ENCODE measurements around the gene EPN2. TPM values are rescaled to one million over a fixed set of nuclear protein-coding genes. Genes with fewer than 3 reads are reported as not detected.

Gene EPN2
- total RNA-seq, 1 donor from 2014 or later = 14.2 TPM

DNA sequence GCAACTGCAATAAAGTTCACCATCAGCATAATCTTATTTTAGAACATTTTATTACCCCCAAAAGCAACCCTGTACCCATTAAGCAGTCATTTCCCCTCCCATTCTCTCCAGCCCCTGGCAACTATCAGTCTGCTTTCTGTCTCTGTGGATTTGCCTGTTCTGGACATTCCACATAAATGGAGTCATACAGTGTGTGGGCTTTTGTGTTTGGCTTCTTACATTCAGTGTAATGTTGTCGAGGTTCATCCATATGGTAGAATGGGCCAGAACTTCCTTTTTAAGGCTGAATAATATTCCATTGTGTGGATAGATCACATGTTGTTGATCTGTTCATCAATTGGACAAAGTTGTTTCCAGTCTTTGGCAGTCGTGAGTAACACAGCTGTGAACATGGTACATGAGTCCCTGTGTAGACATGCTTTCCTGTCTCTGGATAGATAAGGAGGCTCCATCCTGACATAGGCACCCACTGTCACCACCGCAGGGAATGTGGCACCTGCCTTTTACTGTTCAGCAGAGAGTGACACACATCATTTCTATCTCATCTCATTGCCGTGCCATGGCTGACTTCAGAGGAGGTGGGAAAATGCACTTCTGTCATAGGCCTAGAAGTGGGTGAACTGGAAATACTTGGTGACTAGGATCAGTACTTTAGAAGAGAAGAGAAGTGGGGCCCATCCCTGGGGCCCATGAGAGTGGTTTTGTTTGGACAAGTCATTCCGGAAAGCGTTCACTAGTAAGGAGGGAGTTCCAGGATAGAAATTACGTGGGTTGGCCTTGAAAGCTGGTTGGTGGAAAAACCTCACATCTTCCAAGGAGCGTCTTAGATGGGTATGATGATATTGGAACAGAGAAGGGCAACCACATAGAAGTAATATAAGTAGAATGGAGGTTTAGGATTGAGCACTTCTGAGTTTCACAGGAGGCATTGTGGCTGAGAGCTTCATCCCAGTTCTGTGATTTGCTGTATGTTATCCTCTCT lies 25.8 kb downstream of the EPN2 start:
- H3K4me3 ChIP-seq (ENCODE audit: low read depth, low read length) = no peak overlapping the region
- DNase-seq (ENCODE audit: low read depth) = no peak
- TF ChIP-seq, protein P1, sequence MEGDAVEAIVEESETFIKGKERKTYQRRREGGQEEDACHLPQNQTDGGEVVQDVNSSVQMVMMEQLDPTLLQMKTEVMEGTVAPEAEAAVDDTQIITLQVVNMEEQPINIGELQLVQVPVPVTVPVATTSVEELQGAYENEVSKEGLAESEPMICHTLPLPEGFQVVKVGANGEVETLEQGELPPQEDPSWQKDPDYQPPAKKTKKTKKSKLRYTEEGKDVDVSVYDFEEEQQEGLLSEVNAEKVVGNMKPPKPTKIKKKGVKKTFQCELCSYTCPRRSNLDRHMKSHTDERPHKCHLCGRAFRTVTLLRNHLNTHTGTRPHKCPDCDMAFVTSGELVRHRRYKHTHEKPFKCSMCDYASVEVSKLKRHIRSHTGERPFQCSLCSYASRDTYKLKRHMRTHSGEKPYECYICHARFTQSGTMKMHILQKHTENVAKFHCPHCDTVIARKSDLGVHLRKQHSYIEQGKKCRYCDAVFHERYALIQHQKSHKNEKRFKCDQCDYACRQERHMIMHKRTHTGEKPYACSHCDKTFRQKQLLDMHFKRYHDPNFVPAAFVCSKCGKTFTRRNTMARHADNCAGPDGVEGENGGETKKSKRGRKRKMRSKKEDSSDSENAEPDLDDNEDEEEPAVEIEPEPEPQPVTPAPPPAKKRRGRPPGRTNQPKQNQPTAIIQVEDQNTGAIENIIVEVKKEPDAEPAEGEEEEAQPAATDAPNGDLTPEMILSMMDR (conservative IDR thresholded peaks at IDR 0.05; ENCODE audit: low read depth, low read length) = no peak

DNA sequence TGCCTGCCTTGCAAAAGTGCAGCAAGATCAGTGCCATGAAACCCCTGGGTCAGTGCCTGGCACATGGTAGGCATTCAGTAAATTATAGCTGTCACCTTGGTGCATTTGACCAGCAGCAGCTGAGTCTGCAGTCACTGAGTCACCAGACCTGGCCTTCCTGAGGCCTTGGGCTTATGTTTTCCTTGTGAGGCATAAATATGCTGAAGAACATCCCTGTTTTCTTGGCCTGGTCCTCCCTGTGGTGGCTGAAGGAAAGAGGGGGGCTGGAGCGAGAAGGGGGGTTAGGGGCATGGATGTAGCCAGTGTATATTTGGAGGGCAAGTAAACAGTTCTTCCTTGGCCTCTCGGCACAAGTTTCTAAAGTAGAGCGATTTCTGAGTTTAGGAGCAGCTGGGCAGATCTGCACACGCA lies 26.5 kb downstream of the EPN2 start:
- H3K4me3 ChIP-seq (ENCODE audit: low read depth, low read length) = no peak overlapping the region
- DNase-seq (ENCODE audit: low read depth) = peak; percentile 37
- TF ChIP-seq, protein P1 (conservative IDR thresholded peaks at IDR 0.05; ENCODE audit: low read depth, low read length) = no peak

DNA sequence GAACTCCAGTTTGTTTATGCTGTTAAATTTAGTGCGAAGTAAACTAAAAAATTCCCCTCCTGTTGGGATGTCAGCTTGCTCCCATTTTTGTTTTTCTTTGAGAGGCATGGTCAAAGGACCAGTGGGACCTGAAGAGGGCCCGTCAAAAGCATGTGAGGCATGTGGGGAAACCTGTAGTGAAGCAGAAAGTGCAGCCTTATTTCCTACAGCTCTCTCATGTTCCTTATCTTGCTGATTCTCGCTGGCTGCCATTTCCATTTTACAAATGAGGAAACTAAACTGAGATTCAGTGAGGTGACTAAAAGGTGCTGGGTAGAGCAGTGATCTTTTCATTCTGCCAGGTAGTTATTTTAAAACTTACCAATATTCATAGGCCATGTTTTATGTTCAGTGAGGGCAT lies 27.1 kb downstream of the EPN2 start:
- H3K4me3 ChIP-seq (ENCODE audit: low read depth, low read length) = no peak overlapping the region
- TF ChIP-seq, protein P1 (conservative IDR thresholded peaks at IDR 0.05; ENCODE audit: low read depth, low read length) = no peak
- DNase-seq (ENCODE audit: low read depth) = no peak

DNA sequence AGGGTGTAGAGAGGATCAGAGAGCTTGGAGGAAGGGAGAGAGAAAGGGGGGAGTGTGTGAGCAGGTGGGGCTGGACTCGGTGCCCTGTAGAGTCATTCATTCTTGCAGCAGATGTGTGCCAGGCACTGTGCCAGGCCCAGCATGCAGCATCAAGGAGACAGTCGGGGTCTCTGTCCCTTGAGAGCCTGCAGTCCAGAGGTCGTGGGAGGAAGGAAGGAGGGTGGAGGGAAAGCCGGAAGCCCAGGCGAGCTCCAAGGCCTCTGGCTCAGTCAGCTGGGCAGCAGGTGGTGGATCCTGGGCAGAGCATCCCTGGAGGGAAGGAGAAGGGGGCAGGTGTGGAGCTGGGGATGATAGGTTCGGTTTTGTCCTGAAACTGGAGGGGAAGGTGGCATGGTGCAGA lies 27.5 kb downstream of the EPN2 start:
- DNase-seq (ENCODE audit: low read depth) = no peak
- TF ChIP-seq, protein P1 (conservative IDR thresholded peaks at IDR 0.05; ENCODE audit: low read depth, low read length) = no peak
- no peak overlapping the region for H3K4me3 ChIP-seq (ENCODE audit: low read depth, low read length)

DNA sequence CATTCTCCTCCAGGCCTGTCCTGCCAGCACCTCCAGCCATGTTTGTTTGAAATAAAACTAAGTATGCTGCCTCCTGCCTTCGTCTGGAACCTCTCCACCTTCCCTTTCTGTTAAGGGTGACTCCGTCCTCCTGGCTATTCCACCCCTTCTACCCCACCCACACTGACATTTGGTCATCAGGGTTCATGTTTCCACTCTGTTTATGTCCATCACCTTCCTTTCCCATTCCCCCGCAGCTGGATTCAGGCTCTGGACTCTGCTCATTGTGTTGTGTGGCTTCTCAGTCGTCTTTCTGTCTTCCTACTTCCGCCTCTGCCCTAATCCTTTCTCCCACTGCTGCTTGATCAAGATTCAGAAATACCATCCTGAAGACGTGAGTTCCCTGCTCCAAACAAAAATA lies 28.6 kb downstream of the EPN2 start:
- no peak for DNase-seq (ENCODE audit: low read depth)
- TF ChIP-seq, protein P1 (conservative IDR thresholded peaks at IDR 0.05; ENCODE audit: low read depth, low read length) = no peak
- H3K4me3 ChIP-seq (ENCODE audit: low read depth, low read length) = no peak overlapping the region

DNA sequence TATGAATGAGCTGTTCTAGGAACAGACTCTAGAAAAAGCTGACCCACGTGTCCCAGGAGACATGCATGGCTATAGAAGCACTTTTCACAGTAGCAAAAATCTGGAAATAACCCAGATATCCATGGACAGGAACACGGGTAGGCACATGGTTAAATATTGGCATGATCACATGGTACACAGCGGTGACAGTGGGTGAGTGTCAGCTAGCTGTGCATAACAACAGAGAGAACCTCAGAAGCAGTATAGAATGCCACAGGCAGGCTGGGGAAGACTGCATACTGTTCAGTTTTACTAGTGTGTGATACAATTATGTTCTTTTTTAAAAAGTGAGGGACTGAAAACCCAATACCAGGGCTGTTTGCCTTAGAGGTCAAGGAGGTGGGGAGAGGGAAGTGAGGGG lies 31.4 kb downstream of the EPN2 start:
- no peak for DNase-seq (ENCODE audit: low read depth)
- TF ChIP-seq, protein P1 (conservative IDR thresholded peaks at IDR 0.05; ENCODE audit: low read depth, low read length) = no peak
- H3K4me3 ChIP-seq (ENCODE audit: low read depth, low read length) = no peak overlapping the region

DNA sequence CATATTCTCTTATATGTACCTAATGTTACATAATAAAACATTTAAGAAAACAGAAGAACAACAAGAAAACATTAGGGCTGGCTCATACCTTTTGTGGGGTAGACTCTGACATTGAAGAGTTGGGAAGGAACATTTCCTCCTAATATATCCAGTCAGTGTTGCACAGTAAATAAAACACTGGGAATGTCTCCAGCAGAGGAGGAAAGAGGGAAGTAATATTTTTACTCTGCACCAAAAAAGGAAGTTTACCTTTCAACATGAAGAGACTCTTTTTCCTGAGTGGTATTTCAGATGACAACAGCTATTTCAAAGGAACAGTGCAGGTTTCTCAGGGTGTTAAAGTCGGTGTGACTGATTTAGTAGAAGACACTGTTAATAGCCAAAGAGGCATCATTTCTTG lies 31.9 kb downstream of the EPN2 start:
- no peak overlapping the region for H3K4me3 ChIP-seq (ENCODE audit: low read depth, low read length)
- TF ChIP-seq, protein P1 (conservative IDR thresholded peaks at IDR 0.05; ENCODE audit: low read depth, low read length) = no peak
- DNase-seq (ENCODE audit: low read depth) = no peak

Data from epithelial cell of proximal tubule (primary cell).